Parathyroid adenoma (tissue), 2 donors: Measurements from ENCODE around the gene DUSP21.

Experiments used
- H2AFZ ChIP-seq: fragments of 300-600 bp; sonication (generic); one replicate; pipeline ENCODE4 v1.7.0; 2017; ENCODE audit warnings: antibody characterized with exemption, mild to moderate bottlenecking
- H3K27ac ChIP-seq: fragments of 300-600 bp; sonication (generic); one replicate; pipeline ENCODE4 v1.7.0; 2017
- H3K27me3 ChIP-seq: fragments of 300-600 bp; sonication (generic); one replicate; pipeline ENCODE4 v1.7.0; 2017; ENCODE audit warnings: low read length; ENCODE audit not compliant: control insufficient read depth, insufficient read depth
- H3K36me3 ChIP-seq: fragments of 300-600 bp; sonication (generic); one replicate; pipeline ENCODE4 v1.7.0; 2017; ENCODE audit warnings: low read length; ENCODE audit not compliant: control insufficient read depth, insufficient read depth
- H3K4me1 ChIP-seq: fragments of 300-600 bp; sonication (generic); one replicate; pipeline ENCODE4 v1.7.0; 2017; ENCODE audit warnings: control low read depth
- H3K4me2 ChIP-seq: fragments of 300-600 bp; sonication (generic); one replicate; pipeline ENCODE4 v1.7.0; 2017; ENCODE audit warnings: low read length
- H3K4me3 ChIP-seq: fragments of 300-600 bp; sonication (generic); one replicate; pipeline ENCODE4 v1.7.0; 2017; ENCODE audit warnings: low read depth, low read length
- H3K79me2 ChIP-seq: fragments of 300-600 bp; sonication (generic); one replicate; pipeline ENCODE4 v1.7.0; 2017; ENCODE audit warnings: control low read depth
- H3K9ac ChIP-seq: fragments of 300-600 bp; sonication (generic); one replicate; pipeline ENCODE4 v1.7.0; 2017; ENCODE audit warnings: mild to moderate bottlenecking
- H3K9me3 ChIP-seq: fragments of 300-600 bp; sonication (generic); one replicate; pipeline ENCODE4 v1.7.0; 2017; ENCODE audit warnings: low read length; ENCODE audit not compliant: control insufficient read depth
- TF ChIP-seq, protein P1 (sequence below): fragments of 300-600 bp; sonication (generic); IDR thresholded peaks from one replicate; pipeline ENCODE4 v1.7.0; 2017; ENCODE audit warnings: antibody characterized with exemption, mild to moderate bottlenecking
- donor health status: primary hyperparathyroidism.

The DUSP21 gene

DNA sequence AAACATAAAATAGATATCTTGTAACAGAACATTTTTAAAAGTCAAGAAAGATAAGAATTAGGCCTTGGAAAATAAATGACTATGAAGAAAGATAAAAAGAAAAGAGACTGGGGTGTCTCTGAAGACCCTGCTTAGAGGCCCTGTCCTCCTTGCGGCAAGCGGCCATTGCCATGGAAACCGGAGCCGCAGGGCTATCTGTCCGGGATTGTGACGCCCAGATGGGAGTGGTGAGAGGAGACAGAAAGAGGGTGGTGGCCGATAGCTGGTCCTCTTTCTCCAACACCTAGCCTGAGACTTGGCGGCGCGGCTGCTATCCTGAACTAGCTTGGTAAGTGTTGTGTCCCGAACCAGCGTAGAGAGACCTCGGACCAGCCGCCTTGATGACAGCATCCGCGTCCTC, at the start of gene DUSP21:
Gene DUSP21, plus strand, starts transcription at position 269 of the 400 bp plus-strand sequence. Its CDS starts 112 bp downstream, at position 381.
- Histone ChIP-seq H3K79me2 (no peaks in the 10 kb centered on the region), H3K36me3 (no peaks in the 10 kb centered on the region), H3K9me3 (no peaks in the 10 kb centered on the region), H3K4me1 (no peaks in the 10 kb centered on the region), H3K9ac (no peak within 1 kb of the TSS), H3K27me3 (no peaks in the 10 kb centered on the region), H3K4me2 (no peak within 1 kb of the TSS), H3K27ac (no peak within 1 kb of the TSS), H3K4me3 (no peak within 1 kb of the TSS), H2AFZ (no peak within 1 kb of the TSS)
- TF ChIP-seq, protein P1, sequence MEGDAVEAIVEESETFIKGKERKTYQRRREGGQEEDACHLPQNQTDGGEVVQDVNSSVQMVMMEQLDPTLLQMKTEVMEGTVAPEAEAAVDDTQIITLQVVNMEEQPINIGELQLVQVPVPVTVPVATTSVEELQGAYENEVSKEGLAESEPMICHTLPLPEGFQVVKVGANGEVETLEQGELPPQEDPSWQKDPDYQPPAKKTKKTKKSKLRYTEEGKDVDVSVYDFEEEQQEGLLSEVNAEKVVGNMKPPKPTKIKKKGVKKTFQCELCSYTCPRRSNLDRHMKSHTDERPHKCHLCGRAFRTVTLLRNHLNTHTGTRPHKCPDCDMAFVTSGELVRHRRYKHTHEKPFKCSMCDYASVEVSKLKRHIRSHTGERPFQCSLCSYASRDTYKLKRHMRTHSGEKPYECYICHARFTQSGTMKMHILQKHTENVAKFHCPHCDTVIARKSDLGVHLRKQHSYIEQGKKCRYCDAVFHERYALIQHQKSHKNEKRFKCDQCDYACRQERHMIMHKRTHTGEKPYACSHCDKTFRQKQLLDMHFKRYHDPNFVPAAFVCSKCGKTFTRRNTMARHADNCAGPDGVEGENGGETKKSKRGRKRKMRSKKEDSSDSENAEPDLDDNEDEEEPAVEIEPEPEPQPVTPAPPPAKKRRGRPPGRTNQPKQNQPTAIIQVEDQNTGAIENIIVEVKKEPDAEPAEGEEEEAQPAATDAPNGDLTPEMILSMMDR, result no peak

DNA sequence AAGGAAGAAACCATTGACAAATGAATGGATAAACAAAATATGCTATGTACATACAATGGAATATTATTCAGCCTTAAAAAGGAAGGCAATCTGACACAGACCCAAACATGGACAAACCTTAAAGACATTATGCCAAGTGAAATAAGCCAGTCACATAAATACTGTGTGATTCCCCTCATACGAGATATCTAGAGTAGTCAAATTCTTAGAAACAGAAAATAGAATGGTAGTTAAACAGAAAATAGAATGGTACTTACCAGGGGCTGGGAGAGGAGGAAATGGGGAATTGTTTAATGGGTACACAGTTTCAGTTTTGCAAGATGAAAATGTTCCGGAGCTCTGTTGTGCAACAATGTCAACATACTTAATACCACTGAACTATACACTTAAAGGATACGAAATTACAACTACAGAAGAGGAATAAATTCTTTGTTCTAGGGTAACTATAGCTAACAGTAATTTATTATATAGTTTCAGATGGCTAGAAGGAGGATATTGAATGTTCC, 47.8 kb upstream of the DUSP21 start:
- Histone ChIP-seq H3K4me1 (no peaks in the 10 kb centered on the region), H3K79me2 (no peaks in the 10 kb centered on the region), H3K4me3 (no peak overlapping the region), H3K27ac (no peak overlapping the region), H3K27me3 (no peaks in the 10 kb centered on the region), H3K9ac (no peak overlapping the region), H3K36me3 (no peaks in the 10 kb centered on the region), H3K4me2 (no peak overlapping the region), H3K9me3 (no peaks in the 10 kb centered on the region), H2AFZ (no peak overlapping the region)
- TF ChIP-seq, protein P1, result no peak

DNA sequence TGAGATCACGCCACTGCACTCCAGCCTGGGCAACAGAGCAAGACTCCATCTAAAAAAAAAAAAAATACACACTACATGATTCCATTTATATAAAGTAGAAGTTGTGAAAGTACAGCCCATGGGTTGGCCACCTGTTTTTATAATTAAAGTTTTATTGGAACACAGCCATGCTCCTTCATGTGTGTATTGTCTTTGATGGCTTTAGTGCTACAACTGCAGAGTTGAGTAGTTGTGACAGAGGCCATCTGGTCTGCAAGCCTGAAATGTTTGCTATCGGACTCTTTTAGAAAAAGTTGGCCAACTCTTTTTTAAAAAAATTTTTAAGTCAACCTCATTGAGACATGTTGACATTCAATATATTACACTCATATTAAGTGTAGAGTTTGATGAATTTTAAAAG, 41.2 kb upstream of the DUSP21 start:
- H3K27ac ChIP-seq, result no peak overlapping the region
- H3K9ac ChIP-seq, result no peak overlapping the region
- H3K9me3 ChIP-seq, result no peaks in the 10 kb centered on the region
- H3K36me3 ChIP-seq, result no peaks in the 10 kb centered on the region
- TF ChIP-seq, protein P1, result no peak
- H3K4me2 ChIP-seq, result no peak overlapping the region
- H3K4me3 ChIP-seq, result no peak overlapping the region
- no peaks in the 10 kb centered on the region for H3K79me2 ChIP-seq
- no peak overlapping the region for H2AFZ ChIP-seq
- H3K27me3 ChIP-seq, result no peaks in the 10 kb centered on the region
- H3K4me1 ChIP-seq, result no peaks in the 10 kb centered on the region

DNA sequence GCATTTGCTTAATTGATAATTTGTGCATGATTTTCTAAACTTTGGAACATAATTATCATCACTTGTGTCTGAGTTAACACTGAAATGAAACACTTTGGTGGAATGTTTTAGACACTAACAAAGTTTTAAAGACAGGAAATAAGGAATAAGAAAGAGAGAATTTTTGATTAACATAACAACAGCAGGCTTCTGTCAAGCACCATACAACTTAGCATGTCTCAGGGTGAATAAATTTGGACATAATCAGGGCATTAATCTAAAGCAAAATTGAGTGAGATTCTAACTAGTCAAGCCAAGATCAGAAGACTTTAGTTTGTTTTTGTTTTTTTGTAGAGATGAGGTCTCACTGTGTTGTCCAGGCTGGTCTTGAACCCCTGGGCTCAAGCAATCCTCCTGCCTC, 28.1 kb upstream of the DUSP21 start:
- Histone ChIP-seq H3K4me1 (no peaks in the 10 kb centered on the region), H3K36me3 (no peaks in the 10 kb centered on the region), H3K27ac (no peak overlapping the region), H2AFZ (no peak overlapping the region), H3K4me3 (no peak overlapping the region), H3K4me2 (no peak overlapping the region), H3K79me2 (no peaks in the 10 kb centered on the region), H3K9me3 (no peaks in the 10 kb centered on the region), H3K9ac (no peak overlapping the region), H3K27me3 (no peaks in the 10 kb centered on the region)
- TF ChIP-seq, protein P1, result no peak

DNA sequence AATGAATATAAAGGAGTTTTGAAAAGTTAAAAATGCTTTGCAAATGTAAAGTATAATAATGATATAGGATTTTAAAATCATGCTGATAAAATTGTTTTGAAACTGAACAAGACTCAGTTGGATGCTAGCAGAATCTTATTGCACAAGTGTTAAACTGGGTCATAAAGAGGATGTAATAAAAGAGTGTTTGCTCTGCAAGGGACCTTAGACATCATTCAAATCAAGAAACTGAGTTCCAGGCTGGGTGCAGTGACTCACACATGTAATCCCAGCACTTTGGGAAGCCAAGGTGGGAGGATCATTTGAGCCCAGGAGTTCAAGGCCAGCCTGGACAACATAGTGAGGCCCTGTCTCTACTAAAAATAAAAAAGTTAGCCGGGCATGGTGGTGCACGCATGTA, 27.5 kb upstream of the DUSP21 start:
- Histone ChIP-seq H3K79me2 (no peaks in the 10 kb centered on the region), H3K4me1 (no peaks in the 10 kb centered on the region), H2AFZ (no peak overlapping the region), H3K4me2 (no peak overlapping the region), H3K27me3 (no peaks in the 10 kb centered on the region), H3K36me3 (no peaks in the 10 kb centered on the region), H3K27ac (no peak overlapping the region), H3K9me3 (no peaks in the 10 kb centered on the region), H3K4me3 (no peak overlapping the region), H3K9ac (no peak overlapping the region)
- TF ChIP-seq, protein P1, result no peak
